ENCODE data around the gene TENM4.
"Not testable (repeated sequence)": the region's sequence is repeated elsewhere in the genome, so short reads cannot be mapped to it uniquely, and the experiment has no call there.

Gene TENM4

DNA sequence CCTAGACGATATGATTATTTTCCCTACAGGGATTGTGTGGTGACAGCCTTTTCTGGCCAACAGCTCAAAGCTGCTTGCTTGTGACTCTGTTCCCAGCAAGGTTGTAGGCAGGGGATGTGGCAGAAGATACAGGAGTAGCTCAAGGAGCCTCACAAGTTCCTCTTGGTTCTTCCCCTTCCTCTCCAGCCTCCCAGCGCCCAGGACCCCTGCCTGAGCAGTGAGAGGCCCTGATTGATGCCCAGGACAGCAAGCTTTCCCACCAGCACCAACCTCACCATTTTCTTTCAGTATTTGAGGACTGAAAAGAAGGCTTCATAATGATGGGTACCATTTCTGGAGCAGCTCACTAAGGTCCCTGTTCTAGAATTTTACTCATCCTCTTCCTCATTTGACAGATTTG lies 248.0 kb downstream of the TENM4 start:
- Histone ChIP-seq H3K9me3 (ENCODE audit: control insufficient read depth, insufficient read depth, low read length) (no peaks in the 10 kb centered on the region), H3K9me2 (replicated peaks; ENCODE audit: control insufficient read depth, low read length) (no peaks in the 10 kb centered on the region), H3K79me2 (ENCODE audit: control insufficient read depth, low read length) (no peaks in the 10 kb centered on the region), H3K4me3 (ENCODE audit: low read length) (no peak overlapping the region), H3F3A (ENCODE audit: control insufficient read depth, insufficient read depth) (no peaks in the 10 kb centered on the region), H3K4me1 (ENCODE audit: control insufficient read depth, low read length) (no peaks in the 10 kb centered on the region), H3K27me3 (ENCODE audit: control insufficient read depth, low read length) (no peaks in the 10 kb centered on the region), H3K36me3 (ENCODE audit: control insufficient read depth, low read length) (no peaks in the 10 kb centered on the region), H3K4me2 (ENCODE audit: low read length) (no peak overlapping the region), H3K27ac (ENCODE audit: low read depth, low read length) (no peak overlapping the region), H4K20me1 (ENCODE audit: control insufficient read depth, insufficient read depth, low read depth, low read length) (no peaks in the 10 kb centered on the region)
- no peak for TF ChIP-seq EZH2phosphoT487 (IDR thresholded peaks at IDR 0.05; ENCODE audit: borderline replicate concordance, low read length)
- TF ChIP-seq CTCF (IDR thresholded peaks at IDR 0.05; ENCODE audit: low read depth, low read length, poor library complexity, severe bottlenecking), result no peak

GRCh38 chr11:79191716-79192115 lies 249.1 kb downstream of the TENM4 start:
- not testable (repeated sequence) for H3F3A ChIP-seq (ENCODE audit: control insufficient read depth, insufficient read depth); H3K27me3 ChIP-seq (ENCODE audit: control insufficient read depth, low read length); H3K27ac ChIP-seq (ENCODE audit: low read depth, low read length); H3K79me2 ChIP-seq (ENCODE audit: control insufficient read depth, low read length); H3K9me2 ChIP-seq (replicated peaks; ENCODE audit: control insufficient read depth, low read length); H3K4me1 ChIP-seq (ENCODE audit: control insufficient read depth, low read length); H3K9me3 ChIP-seq (ENCODE audit: control insufficient read depth, insufficient read depth, low read length); H3K36me3 ChIP-seq (ENCODE audit: control insufficient read depth, low read length); H3K4me3 ChIP-seq (ENCODE audit: low read length); H3K4me2 ChIP-seq (ENCODE audit: low read length); H4K20me1 ChIP-seq (ENCODE audit: control insufficient read depth, insufficient read depth, low read depth, low read length)

DNA sequence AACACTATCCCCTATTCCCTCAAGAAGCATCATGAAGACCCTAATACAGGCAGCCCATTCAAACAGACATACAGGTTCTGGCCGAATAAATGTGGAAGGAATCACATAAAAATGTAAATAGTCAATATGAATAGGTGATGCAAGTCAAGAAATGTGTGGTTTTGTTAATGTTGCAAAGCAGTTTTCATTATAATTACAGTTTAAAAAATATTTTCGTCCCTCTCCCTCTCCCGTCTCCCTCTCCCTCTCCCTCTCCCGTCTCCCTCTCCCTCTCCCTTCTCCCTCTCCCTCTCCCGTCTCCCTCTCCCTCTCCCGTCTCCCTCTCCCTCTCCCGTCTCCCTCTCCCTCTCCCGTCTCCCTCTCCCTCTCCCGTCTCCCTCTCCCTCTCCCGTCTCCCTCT lies 250.3 kb downstream of the TENM4 start:
- H3K4me3 ChIP-seq (ENCODE audit: low read length); H3K27ac ChIP-seq (ENCODE audit: low read depth, low read length); H4K20me1 ChIP-seq (ENCODE audit: control insufficient read depth, insufficient read depth, low read depth, low read length); H3K79me2 ChIP-seq (ENCODE audit: control insufficient read depth, low read length); H3K36me3 ChIP-seq (ENCODE audit: control insufficient read depth, low read length); H3K4me1 ChIP-seq (ENCODE audit: control insufficient read depth, low read length); H3F3A ChIP-seq (ENCODE audit: control insufficient read depth, insufficient read depth); H3K9me3 ChIP-seq (ENCODE audit: control insufficient read depth, insufficient read depth, low read length); H3K9me2 ChIP-seq (replicated peaks; ENCODE audit: control insufficient read depth, low read length); H3K4me2 ChIP-seq (ENCODE audit: low read length); H3K27me3 ChIP-seq (ENCODE audit: control insufficient read depth, low read length): not testable (repeated sequence)

GRCh38 chr11:79189601-79190000 lies 251.2 kb downstream of the TENM4 start:
- Histone ChIP-seq H4K20me1 (ENCODE audit: control insufficient read depth, insufficient read depth, low read depth, low read length) (no peaks in the 10 kb centered on the region), H3K9me3 (ENCODE audit: control insufficient read depth, insufficient read depth, low read length) (no peaks in the 10 kb centered on the region), H3K4me2 (ENCODE audit: low read length) (no peak overlapping the region), H3K4me1 (ENCODE audit: control insufficient read depth, low read length) (no peaks in the 10 kb centered on the region), H3F3A (ENCODE audit: control insufficient read depth, insufficient read depth) (no peaks in the 10 kb centered on the region), H3K79me2 (ENCODE audit: control insufficient read depth, low read length) (no peaks in the 10 kb centered on the region), H3K9me2 (replicated peaks; ENCODE audit: control insufficient read depth, low read length) (no peaks in the 10 kb centered on the region), H3K36me3 (ENCODE audit: control insufficient read depth, low read length) (no peaks in the 10 kb centered on the region), H3K27me3 (ENCODE audit: control insufficient read depth, low read length) (no peaks in the 10 kb centered on the region), H3K4me3 (ENCODE audit: low read length) (no peak overlapping the region), H3K27ac (ENCODE audit: low read depth, low read length) (no peak overlapping the region)
- no peak for TF ChIP-seq CTCF (IDR thresholded peaks at IDR 0.05; ENCODE audit: low read depth, low read length, poor library complexity, severe bottlenecking)
- TF ChIP-seq EZH2phosphoT487 (IDR thresholded peaks at IDR 0.05; ENCODE audit: borderline replicate concordance, low read length), result no peak

Data from DOHH2 (cell line).